CMK (cell line): ENCODE measurements around the gene TNFRSF9.
"Not testable (repeated sequence)": the region's sequence is repeated elsewhere in the genome, so short reads cannot be mapped to it uniquely, and the experiment has no call there.

ENCODE experiments used
- DNase-seq: peaks from one replicate; pipeline ENCODE4 v3.0.0-alpha.2; 2010; ENCODE audit warnings: low read depth

TNFRSF9 gene

GRCh38 chr1:7940745-7941436 is at the start of gene TNFRSF9:
Gene TNFRSF9, minus strand, starts transcription at chr1:7940839. Its CDS starts 845 bp downstream, at chr1:7939994.
- DNase-seq, result no peak

- DNase-seq, result no peak
These were observed 49.3 kb upstream of the TNFRSF9 start for GRCh38 chr1:7989762-7990428.

DNA sequence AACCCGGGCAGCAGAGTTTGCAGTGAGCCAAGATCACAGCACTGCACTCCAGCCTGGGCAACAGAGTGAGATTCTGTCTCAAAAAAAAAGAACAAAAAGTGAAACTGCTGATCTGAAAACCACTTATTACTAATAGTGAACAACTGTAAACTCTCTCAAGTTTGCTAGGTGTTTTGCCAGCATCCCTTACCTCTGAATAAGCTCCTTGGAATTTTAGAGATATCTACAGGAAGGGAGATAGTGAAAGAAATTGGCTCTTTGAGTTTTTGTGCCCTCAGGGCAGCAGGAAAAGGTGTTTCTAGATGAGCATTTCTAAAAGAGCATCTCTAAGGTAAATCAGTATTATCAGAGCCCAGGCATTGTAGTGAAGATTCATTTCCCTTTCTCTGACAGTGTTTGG is 47.9 kb upstream of the TNFRSF9 start:
- no peak for DNase-seq

DNA sequence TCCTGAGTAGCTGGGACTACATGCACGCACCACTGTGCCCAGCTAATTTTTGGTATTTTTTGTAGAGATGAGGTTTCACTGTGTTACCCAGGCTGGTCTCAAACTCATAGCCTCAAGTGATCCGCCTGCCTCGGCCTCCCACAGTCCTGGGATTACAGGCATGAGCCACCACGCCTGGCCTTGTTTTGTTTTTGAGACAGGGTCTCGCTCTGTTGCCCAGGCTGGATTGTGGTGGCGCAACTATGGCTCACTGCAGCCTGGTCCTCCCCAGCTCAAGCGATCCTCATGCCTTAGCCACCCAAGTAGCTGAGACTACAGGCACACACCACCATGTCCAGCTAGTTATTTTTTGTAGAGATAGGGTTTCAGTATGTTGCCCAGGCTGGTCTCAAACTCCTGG is 46.9 kb upstream of the TNFRSF9 start:
- no peak for DNase-seq

- DNase-seq, result no peak
These were observed 45.4 kb upstream of the TNFRSF9 start for GRCh38 chr1:7985851-7986612.

DNA sequence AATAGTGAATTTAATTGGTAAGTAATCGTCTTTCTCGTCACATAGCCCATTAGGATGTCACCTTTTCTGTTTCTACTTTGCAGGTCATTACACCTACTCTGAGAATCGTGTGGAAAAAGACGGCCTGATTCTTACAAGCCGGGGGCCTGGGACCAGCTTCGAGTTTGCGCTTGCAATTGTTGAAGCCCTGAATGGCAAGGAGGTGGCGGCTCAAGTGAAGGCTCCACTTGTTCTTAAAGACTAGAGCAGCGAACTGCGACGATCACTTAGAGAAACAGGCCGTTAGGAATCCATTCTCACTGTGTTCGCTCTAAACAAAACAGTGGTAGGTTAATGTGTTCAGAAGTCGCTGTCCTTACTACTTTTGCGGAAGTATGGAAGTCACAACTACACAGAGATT is 44.2 kb upstream of the TNFRSF9 start:
- DNase-seq, result no peak

- DNase-seq, result no peak
These were observed 42.6 kb upstream of the TNFRSF9 start for GRCh38 chr1:7983086-7983778.

DNA sequence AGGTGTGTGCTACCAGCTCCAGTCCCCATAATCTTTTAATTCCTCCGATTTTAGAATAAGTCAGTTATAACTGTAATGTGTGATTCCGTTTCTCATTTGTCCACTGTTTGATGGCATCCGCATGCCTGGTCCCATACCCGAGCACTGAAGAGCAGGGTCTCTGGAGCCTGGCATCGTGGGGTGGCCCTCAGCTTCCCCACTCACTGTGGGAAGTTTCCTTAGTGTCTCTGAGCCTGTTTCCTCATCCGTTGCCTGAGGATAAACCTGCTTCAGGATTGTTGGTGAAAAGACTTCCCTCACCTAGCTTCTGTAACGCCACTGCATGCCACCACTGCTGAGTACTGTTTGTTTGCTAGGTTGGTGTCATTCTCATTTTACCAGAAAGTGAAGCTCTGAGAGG is 40.3 kb upstream of the TNFRSF9 start:
- DNase-seq, result no peak

DNA sequence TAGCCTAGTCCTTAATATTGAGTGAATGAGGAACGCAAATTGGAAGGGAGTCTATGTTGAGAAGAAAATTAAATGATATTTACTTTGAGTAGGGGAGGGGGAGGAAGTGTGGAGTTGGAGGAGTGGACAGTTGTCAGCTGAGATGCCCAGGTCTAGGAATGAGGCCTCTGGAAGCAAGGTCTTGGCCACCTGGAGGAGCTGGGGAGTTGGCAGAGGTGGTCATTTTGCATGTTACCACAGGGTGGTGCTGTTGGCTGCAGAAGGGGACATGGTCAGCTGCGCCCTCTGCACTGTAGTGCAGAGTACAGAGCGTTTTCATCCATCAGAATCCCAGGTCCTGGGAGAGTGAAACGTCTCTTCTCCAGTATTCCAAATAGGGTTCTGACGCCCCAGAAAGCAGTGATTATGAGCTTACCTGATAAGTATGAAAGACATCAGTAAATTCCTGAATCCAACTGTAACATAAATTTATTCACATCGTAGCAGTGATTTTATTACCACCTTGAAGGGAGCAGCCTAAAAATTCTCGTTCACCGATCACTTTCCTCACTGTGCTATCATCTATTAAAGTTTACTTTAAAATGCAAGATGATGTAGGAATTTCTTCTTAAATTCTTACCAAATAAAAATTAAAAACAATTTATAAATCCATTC is 34.7 kb upstream of the TNFRSF9 start:
- peak; percentile 65 for DNase-seq

DNA sequence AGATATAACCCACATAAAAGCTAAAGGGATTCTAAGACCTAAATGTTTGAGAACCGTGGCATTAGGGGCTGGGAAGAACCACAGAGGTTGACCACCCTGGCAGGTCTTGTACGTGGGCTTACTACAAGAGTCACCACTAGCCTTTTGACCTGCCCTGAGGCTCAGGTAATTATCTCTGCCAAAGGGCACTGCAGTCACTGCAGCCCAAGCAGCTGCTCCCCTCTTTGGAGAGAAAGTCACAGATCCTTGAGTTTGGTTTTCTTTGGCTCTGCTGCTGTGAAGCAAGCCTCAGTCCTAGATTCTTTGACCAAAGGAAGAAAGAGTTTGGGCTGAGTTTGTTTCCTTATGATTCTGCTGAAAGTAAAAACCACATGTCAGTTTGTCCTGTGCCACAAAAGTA is 32.4 kb upstream of the TNFRSF9 start:
- DNase-seq, result no peak

DNA sequence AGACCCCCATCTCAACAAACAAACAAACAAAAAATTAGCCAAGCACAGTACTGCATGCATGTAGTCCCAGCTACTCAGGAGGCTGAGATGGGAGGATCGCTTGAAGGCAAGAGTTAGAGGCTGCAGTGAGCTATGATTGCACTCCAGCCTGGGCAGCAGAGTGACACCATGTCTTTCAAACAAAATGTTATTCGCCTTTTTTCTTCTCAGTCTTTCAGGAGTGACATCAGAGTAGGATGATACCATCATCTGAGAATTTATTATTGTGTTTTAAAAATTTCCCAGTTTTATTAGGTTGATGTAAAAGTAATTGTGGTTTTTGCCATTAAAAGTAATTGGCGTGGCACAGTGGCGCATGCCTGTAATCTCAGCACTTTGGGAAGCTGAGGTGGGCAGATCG is 31.6 kb upstream of the TNFRSF9 start:
- no peak for DNase-seq

DNA sequence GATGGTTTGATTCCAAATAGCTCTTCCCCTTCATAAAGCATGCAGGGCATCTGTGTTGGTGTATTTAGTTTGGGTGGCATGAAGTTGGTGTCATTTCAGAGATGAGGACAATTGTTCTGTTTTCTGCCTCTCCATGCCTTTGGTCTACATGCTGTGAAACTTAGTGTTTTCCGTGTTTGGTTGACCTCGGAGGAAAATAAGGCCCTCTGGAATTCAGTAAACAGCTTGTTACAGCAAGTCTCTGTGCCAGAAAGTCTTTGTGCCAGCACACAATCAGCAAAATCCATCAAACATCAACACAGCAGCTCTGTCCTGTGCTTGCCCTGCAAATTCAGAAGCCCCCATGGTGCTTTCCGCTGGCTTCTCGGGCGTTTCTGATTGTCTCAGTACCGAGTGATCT is 30.4 kb upstream of the TNFRSF9 start:
- no peak for DNase-seq

- no peak for DNase-seq
These were observed 29.6 kb upstream of the TNFRSF9 start for GRCh38 chr1:7970246-7970645.

DNA sequence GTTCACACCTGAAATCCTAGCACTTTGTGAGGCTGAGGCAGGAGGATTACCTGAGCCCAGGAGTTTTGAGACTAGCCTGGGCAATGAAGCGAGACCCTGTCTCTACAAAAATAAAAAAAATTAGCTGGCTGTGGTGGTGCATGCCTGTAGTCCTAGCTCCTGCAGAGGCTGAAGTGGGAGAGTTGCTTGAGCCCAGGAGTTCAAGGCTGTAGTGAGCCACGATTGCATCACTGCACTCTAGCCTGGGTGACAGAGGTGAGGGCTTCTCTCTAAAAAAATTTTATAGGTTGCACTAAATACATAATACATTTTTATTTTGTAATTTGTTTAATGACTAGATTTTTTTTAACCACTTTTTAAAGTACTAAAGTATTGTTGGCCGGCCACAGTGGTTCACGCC is 27.0 kb upstream of the TNFRSF9 start:
- no peak for DNase-seq

DNA sequence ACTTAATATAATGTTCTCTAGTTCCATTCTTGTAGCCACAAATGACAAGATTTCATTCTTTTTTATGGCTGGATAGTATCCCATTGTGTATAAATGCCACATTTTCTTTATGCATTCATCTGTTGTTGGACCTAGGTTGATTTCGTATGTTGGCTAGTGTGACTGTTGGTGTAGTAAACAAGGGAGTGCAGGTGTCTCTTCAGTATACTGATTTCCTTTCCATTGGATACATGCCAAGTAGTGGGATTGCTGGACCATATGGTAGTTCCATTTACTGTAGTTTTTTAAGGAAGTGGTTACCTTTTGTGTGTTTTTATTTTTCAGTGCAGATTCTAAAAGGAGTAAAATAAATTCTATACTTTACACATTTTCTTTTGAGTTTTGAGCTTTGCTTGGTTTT is 26.6 kb upstream of the TNFRSF9 start:
- no peak for DNase-seq

- DNase-seq, result no peak
These were observed 23.8 kb upstream of the TNFRSF9 start for GRCh38 chr1:7964476-7964875.

- not testable (repeated sequence) for DNase-seq
These were observed 23.2 kb upstream of the TNFRSF9 start for GRCh38 chr1:7963841-7964240.

GRCh38 chr1:7963378-7963730 is 22.7 kb upstream of the TNFRSF9 start:
- not testable (repeated sequence) for DNase-seq

DNA sequence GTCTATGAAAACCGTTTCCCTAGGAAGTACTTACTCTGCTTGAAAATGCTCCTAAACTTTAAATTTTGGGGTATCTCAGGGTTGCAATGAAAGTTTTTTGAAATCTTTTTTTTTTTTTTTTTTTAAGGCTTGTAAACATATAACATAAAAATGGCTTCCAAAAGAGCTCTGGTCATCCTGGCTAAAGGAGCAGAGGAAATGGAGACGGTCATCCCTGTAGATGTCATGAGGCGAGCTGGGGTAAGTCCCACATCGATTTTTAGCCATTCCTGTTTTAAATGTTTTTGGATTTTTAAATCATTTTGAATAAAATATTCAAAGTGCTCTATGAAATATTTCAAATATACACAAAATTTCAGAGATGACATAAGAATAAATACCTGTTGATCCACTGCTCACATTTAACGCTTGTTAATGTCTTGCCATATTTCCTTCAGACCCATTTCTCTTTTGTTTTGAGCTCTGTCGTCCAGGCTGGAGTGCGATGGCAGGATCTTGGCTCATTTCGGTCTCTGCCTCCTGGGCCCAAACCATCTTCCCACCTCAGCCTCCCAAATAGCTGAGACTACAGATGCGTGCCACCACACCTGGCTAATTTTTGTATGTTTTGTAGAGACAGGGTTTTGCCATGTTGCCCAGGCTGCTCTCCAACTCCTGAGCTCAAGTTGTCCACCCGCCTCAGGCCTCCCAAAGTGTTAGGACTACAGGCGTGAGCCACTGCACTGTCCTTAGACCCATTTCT is 22.2 kb upstream of the TNFRSF9 start:
- no peak for DNase-seq

GRCh38 chr1:7962014-7962335 is 21.3 kb upstream of the TNFRSF9 start:
- no peak for DNase-seq

DNA sequence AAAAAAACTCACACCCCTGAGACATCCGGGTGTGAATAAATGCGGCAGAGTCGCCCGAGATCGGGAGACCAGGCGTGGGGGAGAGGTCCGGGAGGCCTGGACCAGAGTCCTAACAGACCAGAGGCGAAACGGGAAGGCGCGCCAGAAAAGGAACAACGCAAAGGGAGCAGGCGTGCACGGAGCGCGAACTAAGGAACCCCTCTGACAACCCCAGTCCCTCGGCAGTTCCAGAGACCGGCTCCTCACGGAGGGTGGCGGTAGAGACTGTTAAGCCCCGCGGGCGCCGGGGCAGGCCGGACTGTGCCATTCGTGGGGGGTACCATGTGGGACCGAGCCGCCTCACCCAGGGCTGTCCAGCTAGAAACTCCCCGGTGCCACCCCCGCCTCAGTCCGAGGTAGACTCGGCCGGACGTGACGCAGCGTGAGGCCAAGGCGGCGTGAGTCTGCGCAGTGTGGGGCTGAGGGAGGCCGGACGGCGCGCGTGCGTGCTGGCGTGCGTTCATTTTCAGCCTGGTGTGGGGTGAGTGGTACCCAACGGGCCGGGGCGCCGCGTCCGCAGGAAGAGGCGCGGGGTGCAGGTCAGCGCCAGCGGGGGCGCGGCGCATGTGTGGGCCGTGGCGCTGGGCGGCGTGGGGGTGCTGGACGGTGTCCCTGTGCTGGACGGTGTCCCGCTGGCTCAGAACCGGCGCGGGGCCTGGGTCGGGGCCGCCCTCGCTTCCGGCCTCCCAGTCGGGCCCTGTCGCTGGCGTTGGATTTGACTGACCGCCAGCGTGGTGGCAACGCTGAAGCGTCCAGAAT is 20.8 kb upstream of the TNFRSF9 start, which contains the start of gene PARK7:
PARK7 (plus strand) TSS at position 496 of the 798 bp plus-strand sequence. CDS start 1,075 bp downstream, outside the sequence.
- DNase-seq, result peak; percentile 100
